ENCODE data around the gene PLA2G10.
"Not testable (repeated sequence)": the region's sequence is repeated elsewhere in the genome, so short reads cannot be mapped to it uniquely, and the experiment has no call there.

DNA sequence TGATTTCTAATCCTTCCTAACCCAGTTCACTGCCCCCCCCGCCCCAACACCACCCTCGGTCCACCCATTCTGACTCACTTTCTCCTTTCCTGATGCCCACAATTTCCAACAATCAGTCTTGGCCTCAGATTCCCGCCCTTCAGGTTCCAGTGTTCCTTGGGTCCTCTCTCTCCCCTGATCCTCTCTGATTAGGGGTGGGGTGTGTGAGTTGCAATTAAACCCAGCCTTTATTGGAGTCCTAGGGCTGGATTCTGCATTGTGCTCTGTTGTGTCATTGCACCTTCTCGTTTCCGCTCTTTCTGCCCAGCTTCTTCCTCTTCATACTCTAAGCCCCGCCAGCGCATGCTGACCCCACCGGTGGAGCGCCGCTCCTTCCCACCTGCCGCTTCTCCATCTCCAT is 47.7 kb upstream of the PLA2G10 start:
- TF ChIP-seq, protein P1, sequence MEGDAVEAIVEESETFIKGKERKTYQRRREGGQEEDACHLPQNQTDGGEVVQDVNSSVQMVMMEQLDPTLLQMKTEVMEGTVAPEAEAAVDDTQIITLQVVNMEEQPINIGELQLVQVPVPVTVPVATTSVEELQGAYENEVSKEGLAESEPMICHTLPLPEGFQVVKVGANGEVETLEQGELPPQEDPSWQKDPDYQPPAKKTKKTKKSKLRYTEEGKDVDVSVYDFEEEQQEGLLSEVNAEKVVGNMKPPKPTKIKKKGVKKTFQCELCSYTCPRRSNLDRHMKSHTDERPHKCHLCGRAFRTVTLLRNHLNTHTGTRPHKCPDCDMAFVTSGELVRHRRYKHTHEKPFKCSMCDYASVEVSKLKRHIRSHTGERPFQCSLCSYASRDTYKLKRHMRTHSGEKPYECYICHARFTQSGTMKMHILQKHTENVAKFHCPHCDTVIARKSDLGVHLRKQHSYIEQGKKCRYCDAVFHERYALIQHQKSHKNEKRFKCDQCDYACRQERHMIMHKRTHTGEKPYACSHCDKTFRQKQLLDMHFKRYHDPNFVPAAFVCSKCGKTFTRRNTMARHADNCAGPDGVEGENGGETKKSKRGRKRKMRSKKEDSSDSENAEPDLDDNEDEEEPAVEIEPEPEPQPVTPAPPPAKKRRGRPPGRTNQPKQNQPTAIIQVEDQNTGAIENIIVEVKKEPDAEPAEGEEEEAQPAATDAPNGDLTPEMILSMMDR (IDR thresholded peaks at IDR 0.05): not testable (repeated sequence)
- TF ChIP-seq POLR2A (IDR thresholded peaks at IDR 0.05): not testable (repeated sequence)
